Activated B cell treated with CpG ODN at 0.5 μM for 24 hours (primary cell): ENCODE measurements around the gene BRAF. TPM values are rescaled to one million over a fixed set of nuclear protein-coding genes. Genes with fewer than 3 reads are reported as not detected.
"Not testable (repeated sequence)": the region's sequence is repeated elsewhere in the genome, so short reads cannot be mapped to it uniquely, and the experiment has no call there.

Source experiments
- ATAC-seq: fragments of 200-7000 bp; cut with Tn5 transposase; one replicate; pipeline ENCODE4 v1.10.0; 2021; ENCODE audit warnings: low read depth, mild to moderate bottlenecking, moderate library complexity
- CTCF ChIA-PET: fragments of 350-600 bp; sonication (Branson Sonifier 250); formaldehyde crosslinking; loops from one replicate; lab custom pipeline; 2021; ENCODE audit warnings: antibody characterized with exemption; lab: Charles Lee
- POLR2A ChIA-PET: fragments of 350-600 bp; sonication (Branson Sonifier 250); formaldehyde crosslinking; loops from one replicate; lab custom pipeline; 2021; ENCODE audit warnings: antibody characterized with exemption; lab: Charles Lee
- DNase-seq: peaks from one replicate; pipeline ENCODE4 v3.0.0; 2022
- H3K27ac Mint-ChIP-seq: one replicate; pipeline ENCODE4 v1.8.0; 2020; ENCODE audit warnings: mixed read lengths
- H3K27me3 Mint-ChIP-seq: one replicate; pipeline ENCODE4 v1.8.0; 2021; ENCODE audit warnings: mixed read lengths
- H3K36me3 Mint-ChIP-seq: one replicate; pipeline ENCODE4 v1.8.0; 2021; ENCODE audit warnings: low read depth, mixed read lengths
- H3K4me1 Mint-ChIP-seq: one replicate; pipeline ENCODE4 v1.8.0; 2021; ENCODE audit warnings: mixed read lengths
- H3K4me3 Mint-ChIP-seq: one replicate; pipeline ENCODE4 v1.8.0; 2020; ENCODE audit warnings: mild to moderate bottlenecking, mixed read lengths
- H3K9me3 Mint-ChIP-seq: one replicate; pipeline ENCODE4 v1.8.0; 2020; ENCODE audit warnings: mixed read lengths
- intact Hi-C: fragments of 100-400 bp; cut with micrococcal nuclease; formaldehyde crosslinking; loops from one replicate; pipeline ENCODE4 v1.15.1; 2024
- total RNA-seq: library from RNA; stranded (reverse); gene quantifications from 2 replicates; pipeline ENCODE4 v1.2.3, GENCODE V29; 2022
- TF ChIP-seq, protein P1 (sequence below): fragments of 200-600 bp; IDR thresholded peaks from one replicate; pipeline ENCODE4 v1.8.0; 2022; ENCODE audit warnings: antibody characterized with exemption, mild to moderate bottlenecking

Gene BRAF
- total RNA-seq, 1 donor from 2014 or later: 65.4 TPM

DNA sequence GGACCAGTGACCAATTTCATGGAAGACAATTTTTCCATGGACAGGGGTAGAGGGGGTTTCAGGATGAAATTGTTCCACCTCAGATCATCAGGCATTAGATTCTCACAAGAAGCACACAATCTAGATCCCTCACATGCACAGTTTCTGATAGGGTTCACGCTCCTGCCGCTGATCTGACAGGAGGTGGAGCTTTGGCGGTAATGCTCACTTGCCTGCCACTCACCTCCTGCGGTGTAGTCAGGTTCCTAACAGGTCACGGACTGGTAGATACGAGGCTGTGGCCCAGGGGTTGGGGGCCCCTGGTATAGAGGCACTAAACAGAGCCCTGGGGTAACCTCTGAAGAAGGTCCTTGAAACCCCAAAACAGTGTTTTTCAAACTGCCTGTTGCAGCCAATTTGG lies 6.5 kb downstream of the BRAF start:
- TF ChIP-seq, protein P1, sequence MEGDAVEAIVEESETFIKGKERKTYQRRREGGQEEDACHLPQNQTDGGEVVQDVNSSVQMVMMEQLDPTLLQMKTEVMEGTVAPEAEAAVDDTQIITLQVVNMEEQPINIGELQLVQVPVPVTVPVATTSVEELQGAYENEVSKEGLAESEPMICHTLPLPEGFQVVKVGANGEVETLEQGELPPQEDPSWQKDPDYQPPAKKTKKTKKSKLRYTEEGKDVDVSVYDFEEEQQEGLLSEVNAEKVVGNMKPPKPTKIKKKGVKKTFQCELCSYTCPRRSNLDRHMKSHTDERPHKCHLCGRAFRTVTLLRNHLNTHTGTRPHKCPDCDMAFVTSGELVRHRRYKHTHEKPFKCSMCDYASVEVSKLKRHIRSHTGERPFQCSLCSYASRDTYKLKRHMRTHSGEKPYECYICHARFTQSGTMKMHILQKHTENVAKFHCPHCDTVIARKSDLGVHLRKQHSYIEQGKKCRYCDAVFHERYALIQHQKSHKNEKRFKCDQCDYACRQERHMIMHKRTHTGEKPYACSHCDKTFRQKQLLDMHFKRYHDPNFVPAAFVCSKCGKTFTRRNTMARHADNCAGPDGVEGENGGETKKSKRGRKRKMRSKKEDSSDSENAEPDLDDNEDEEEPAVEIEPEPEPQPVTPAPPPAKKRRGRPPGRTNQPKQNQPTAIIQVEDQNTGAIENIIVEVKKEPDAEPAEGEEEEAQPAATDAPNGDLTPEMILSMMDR: no peak
- H3K36me3 Mint-ChIP-seq: peaks cover 10% of the 10 kb centered on the region
- CTCF ChIA-PET: interaction anchor here (1.2 kb wide), 1 partner anchor 107 kb away, joined by 5 read pairs; no protein-coding TSS in a partner anchor
- H3K4me3 Mint-ChIP-seq: no peak overlapping the region
- POLR2A ChIA-PET: no interaction called here
- ATAC-seq (no peak), DNase-seq (no peak)
- no peaks in the 10 kb centered on the region for H3K9me3 Mint-ChIP-seq
- intact Hi-C loops: no loop called here
- no peak overlapping the region for H3K27ac Mint-ChIP-seq
- no peaks in the 10 kb centered on the region for H3K27me3 Mint-ChIP-seq
- H3K4me1 Mint-ChIP-seq: peaks cover 56% of the 10 kb centered on the region

DNA sequence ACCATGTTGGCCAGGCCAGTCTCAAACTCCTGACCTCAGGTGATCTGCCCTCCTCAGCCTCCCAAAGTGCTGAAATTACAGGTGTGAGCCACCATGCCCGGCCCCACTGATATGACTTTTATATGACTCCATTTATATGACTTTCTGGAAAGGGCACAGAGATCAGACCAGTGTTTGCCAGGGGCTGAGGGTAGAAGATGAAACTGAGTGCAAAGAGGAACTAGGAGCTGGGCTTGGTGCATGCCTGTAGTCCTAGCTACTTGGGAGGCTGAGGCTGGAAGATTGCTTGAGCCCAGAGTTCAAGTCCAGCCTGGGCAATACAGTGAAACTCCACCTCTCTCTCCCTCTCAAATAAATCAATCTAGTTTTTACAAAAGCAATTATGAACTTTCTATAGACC lies 7.5 kb downstream of the BRAF start:
- Mint-ChIP-seq H3K27me3 (no peaks in the 10 kb centered on the region), H3K36me3 (peaks cover 11% of the 10 kb centered on the region), H3K4me1 (peaks cover 66% of the 10 kb centered on the region), H3K9me3 (no peaks in the 10 kb centered on the region), H3K4me3 (no peak overlapping the region), H3K27ac (peak overlapping the region; percentile 18)
- ATAC-seq (peak; percentile 37), DNase-seq (no peak)
- ChIA-PET POLR2A (interaction anchor here (0.6 kb wide), 1 partner anchor 68 kb away, joined by 4 read pairs; no protein-coding TSS in a partner anchor), CTCF (interaction anchor here (1.2 kb wide), 1 partner anchor 106 kb away, joined by 5 read pairs; no protein-coding TSS in a partner anchor)
- TF ChIP-seq, protein P1: no peak
- intact Hi-C loops: loop anchor here (2.0 kb wide), 1 partner anchor 14 kb away; no protein-coding TSS in a partner anchor

DNA sequence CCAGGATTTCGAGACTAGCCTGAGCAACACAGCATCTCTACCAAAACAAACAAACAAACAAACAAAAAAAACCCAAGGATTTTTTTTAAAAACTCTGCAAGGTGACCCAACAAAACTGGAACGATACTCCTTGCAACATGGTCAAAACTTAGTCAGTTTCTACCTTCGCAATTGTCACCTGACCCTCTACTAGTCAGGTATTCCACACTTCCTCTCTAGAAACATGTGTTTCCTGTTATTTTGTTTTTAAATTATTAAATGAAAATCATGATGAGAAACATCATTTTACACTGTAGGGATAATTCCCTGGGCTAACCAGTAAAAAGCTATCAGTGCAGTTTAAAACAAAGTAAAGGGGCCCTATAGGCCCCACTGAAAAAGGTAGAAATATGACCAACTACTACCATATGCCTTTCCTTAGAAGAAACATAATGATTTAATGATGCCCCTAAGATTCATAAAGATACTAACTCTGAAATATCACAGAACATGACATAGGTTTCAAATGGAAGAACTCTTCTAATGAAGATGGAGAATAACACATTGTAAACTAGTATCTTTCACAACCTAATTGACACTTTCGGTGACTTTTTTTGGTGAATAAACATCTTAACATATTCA lies 8.7 kb downstream of the BRAF start:
- DNase-seq (no peak), ATAC-seq (no peak)
- no peaks in the 10 kb centered on the region for H3K9me3 Mint-ChIP-seq
- H3K27me3 Mint-ChIP-seq: no peaks in the 10 kb centered on the region
- TF ChIP-seq, protein P1: no peak
- CTCF ChIA-PET: interaction anchor here (0.7 kb wide), 1 partner anchor 9 kb away, joined by 3 read pairs; no protein-coding TSS in a partner anchor
- no peak overlapping the region for H3K27ac Mint-ChIP-seq
- peaks cover 72% of the 10 kb centered on the region for H3K4me1 Mint-ChIP-seq
- intact Hi-C loops: loop anchor here (2.0 kb wide), 1 partner anchor 13 kb away; no protein-coding TSS in a partner anchor
- POLR2A ChIA-PET: no interaction called here
- no peak overlapping the region for H3K4me3 Mint-ChIP-seq
- H3K36me3 Mint-ChIP-seq: peaks cover 14% of the 10 kb centered on the region

DNA sequence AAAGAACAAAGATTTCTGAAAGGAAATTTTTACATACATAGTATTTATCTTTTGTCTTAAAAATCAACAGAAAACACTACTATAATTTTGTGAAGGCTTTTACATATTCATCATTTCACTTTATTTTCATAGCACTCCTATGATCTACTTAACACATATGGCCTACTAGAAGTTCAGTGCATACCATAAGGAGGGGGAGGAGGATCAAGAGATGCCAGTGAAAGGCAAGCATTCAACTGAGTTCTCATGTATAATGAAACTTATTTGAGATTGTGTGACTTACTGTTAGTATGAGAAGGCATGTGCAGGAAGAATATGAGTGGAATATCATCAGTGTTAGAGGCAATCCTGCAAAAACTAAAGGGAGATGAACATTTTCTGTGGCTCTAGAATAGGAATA lies 10.6 kb downstream of the BRAF start:
- no peak overlapping the region for H3K27ac Mint-ChIP-seq
- CTCF ChIA-PET: no interaction called here
- POLR2A ChIA-PET: no interaction called here

DNA sequence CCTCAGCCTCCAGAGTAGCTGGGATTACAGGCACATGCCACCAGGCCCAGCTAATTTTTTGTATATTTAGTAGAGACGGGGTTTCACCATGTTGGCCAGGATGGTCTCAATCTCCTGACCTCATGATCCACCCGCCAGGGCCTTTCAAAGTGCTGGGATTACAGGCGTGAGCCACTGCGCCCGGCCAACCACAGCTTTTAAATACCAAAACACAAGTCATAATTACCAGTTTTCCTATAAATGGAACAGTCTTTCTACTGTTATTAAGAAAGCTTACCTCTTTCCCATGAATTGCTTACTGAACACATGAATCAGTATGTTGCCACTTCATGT lies 11.2 kb downstream of the BRAF start:
- CTCF ChIA-PET, H3K27ac Mint-ChIP-seq: not testable (repeated sequence)
- peaks cover 65% of the 10 kb centered on the region for H3K4me1 Mint-ChIP-seq

More for the DNA sequence above, 10.6 kb downstream of the BRAF start:
- no peak overlapping the region for H3K4me3 Mint-ChIP-seq
- H3K9me3 Mint-ChIP-seq: no peaks in the 10 kb centered on the region
- H3K4me1 Mint-ChIP-seq: peaks cover 65% of the 10 kb centered on the region
- intact Hi-C loops: no loop called here
- TF ChIP-seq, protein P1: no peak
- H3K36me3 Mint-ChIP-seq: peaks cover 23% of the 10 kb centered on the region
- H3K27me3 Mint-ChIP-seq: no peaks in the 10 kb centered on the region
- ATAC-seq (no peak), DNase-seq (no peak)

More for the DNA sequence above, 11.2 kb downstream of the BRAF start:
- H3K36me3 Mint-ChIP-seq: peaks cover 23% of the 10 kb centered on the region
- intact Hi-C loops, H3K27me3 Mint-ChIP-seq, POLR2A ChIA-PET, DNase-seq, ATAC-seq, H3K4me3 Mint-ChIP-seq, H3K9me3 Mint-ChIP-seq: not testable (repeated sequence)
